Gastroesophageal sphincter (tissue), 3 donors: ENCODE data around the gene PPP2R1A.

Experiments
- POLR2AphosphoS5 ChIP-seq: sonication (generic); formaldehyde crosslinking; IDR thresholded peaks from one replicate; pipeline ENCODE4 v1.6.1; 2017; ENCODE audit warnings: antibody characterized with exemption
- TF ChIP-seq, protein P1 (sequence below), 4 experiments: fragments of 200-600 bp in 2 of 4; fragments of 450-650 bp in 2 of 4; sonication (generic) in 1 of 4; IDR thresholded peaks; one replicate each; pipeline ENCODE4 v1.5.1; 2017 to 2019; ENCODE audit warnings: antibody characterized with exemption in 4 of 4, mild to moderate bottlenecking in 2 of 4, moderate library complexity in 2 of 4

DNA sequence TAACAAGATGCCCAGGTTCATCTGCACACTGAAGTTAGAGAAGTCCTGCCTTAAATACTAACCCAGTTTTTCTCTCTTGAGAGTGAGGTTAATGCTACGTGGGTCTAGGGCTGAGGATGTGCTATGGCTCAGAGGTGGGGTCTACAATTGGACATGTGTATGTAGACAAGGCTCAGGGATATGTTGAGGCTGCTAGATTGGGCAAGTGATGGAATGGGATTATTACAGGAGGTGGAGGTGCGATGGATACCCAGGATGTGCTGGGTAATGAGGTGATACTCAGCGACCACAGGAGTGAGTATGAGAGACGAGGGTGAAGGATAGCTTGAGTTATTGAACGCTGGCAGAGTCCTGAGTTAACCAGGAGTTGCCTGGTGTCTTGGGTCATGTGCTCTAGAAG is 38.1 kb downstream of the PPP2R1A start:
- TF ChIP-seq, protein P1, sequence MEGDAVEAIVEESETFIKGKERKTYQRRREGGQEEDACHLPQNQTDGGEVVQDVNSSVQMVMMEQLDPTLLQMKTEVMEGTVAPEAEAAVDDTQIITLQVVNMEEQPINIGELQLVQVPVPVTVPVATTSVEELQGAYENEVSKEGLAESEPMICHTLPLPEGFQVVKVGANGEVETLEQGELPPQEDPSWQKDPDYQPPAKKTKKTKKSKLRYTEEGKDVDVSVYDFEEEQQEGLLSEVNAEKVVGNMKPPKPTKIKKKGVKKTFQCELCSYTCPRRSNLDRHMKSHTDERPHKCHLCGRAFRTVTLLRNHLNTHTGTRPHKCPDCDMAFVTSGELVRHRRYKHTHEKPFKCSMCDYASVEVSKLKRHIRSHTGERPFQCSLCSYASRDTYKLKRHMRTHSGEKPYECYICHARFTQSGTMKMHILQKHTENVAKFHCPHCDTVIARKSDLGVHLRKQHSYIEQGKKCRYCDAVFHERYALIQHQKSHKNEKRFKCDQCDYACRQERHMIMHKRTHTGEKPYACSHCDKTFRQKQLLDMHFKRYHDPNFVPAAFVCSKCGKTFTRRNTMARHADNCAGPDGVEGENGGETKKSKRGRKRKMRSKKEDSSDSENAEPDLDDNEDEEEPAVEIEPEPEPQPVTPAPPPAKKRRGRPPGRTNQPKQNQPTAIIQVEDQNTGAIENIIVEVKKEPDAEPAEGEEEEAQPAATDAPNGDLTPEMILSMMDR (IDR thresholded peaks at IDR 0.05) = no peak
- no peak for TF ChIP-seq POLR2AphosphoS5
